ENCODE results near the gene PLXDC2.

PLXDC2 gene

DNA sequence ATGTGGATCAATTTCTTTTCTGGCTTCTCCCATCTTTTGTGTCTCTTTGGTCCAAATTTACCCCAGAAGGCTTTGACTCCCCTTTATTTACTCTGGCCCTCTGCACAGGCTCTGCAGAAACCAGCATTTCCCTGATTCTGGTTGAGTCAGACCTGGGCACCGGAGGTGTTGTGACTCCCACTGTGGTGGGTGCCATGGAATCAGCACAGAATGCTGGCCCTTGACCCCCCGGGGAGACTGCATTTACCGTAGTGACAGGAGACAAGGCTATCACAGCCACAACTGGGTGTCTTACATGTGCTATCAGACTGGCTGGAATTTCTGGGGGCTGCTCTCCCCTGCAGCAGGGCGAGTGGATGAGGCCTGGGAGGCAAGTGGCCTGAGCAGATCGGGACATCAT lies 37.6 kb downstream of the PLXDC2 start:
- in situ Hi-C loops (cut with MboI; ENCODE audit: low sequenced_read_pairs) = no loop called here

DNA sequence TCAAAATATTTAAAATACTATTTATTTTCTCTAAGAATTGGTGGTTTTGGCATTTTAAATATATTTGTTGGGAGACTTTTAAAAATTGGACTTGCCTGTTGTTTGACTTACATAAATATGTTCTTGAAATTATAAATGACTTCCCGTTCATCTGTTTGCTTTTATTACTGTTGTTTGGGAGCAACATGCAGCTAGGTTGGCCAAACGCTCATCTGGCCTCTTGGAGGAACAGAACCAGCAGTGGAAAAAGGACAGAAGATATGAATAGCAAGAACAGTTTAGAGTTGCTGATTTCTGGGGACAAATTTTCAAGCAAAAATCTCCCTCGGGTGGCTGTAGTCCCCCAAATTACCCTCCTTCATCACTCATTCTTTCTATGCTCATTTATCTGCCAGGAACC lies 41.6 kb downstream of the PLXDC2 start:
- in situ Hi-C loops (cut with MboI; ENCODE audit: low sequenced_read_pairs) = no loop called here

DNA sequence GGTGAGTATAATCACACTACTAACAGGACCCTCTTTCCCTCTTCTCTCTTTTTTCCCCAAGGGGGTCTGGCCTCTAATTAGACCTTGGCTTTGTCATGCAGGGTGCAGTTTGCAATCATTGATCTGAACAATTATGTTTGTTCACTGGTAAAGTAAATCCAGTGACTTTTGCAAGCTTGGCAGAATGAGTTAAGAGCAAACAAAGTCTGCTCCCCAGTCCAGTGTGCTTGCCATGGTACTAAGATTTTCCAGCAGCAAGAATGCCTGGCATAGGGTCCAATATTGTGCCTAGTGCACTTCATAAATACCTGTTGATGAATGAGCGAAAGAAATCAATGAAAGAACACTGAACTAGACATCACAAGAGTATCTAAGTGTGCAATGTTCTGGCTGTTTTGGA lies 43.9 kb downstream of the PLXDC2 start:
- in situ Hi-C loops (cut with MboI; ENCODE audit: low sequenced_read_pairs) = no loop called here

GRCh38 chr10:19862811-19863515 lies 46.7 kb downstream of the PLXDC2 start:
- in situ Hi-C loops (cut with MboI; ENCODE audit: low sequenced_read_pairs) = no loop called here

DNA sequence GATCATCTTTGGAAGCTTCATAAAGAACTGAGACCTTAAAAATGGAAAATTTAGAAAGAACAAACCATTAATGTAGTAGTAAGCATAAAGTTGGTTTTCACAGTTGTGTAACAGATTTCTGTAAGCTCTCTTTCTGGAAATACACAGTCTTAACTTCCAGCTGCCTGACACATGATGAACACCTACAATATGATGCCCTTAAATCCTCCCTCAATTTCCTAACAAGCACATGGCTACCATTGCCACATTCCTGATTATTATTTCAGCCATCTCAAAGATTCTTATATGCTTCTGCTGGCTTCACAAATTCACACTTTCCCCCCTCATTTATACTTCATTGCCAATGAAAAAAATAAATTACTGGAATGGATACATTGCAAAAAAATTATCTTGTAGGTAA lies 49.4 kb downstream of the PLXDC2 start:
- in situ Hi-C loops (cut with MboI; ENCODE audit: low sequenced_read_pairs) = no loop called here

- in situ Hi-C loops (cut with MboI; ENCODE audit: low sequenced_read_pairs) = no loop called here
These were observed 53.1 kb downstream of the PLXDC2 start for GRCh38 chr10:19869370-19869769.

DNA sequence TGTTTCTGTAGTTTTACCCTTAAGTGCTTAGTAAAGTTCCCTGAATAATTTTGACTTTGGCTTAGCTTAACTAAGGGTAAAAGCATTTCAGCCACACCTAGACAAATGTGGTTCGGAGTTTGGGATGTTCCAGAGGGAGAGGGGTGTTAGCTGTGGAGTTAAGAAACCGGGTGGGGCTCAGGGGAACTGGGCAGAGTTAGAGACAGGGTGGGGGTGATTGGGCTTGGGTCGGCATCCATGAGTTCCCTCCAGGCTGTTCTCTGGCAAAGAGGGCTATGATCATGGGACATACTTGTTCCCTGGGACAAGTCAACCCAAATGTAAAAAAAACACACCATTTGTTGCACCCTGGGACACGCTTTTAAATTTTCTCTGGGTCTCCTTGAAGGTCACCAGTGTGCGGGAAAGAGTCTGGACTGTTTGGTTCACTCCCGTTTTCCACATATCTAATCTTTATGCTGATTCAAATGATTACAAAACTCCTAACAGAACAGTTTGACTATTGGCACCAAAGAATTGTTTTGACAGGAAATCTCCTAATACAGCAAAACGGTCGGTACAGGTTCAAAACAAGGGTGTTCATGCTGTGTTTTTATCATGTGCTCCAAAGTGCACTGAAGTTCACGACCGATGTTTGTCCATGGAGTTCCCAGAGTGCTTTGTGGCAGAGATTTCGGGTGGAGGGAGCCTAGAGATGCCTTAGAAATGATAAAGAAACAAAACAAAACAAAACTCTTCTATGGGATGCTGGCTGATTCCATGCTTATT lies 56.5 kb downstream of the PLXDC2 start:
- in situ Hi-C loops (cut with MboI; ENCODE audit: low sequenced_read_pairs) = no loop called here

DNA sequence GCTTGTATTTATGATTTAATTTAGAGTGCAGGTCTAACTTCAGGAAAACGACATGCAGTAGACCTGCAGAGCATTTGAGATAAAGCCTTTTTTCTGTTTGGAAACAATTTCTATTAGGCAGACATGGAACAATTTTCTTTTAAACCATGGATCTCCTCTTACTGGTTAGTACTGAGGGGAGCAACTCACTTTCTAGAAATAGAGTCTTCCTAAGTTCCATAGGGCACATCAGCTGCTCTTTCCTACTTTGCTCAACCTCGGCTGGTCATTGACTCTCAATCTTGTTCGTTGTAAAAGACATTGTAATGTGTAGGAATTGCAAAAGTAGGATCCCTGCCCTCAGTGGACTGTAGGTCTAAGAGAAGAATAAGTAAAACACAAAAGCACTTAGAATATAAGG lies 58.0 kb downstream of the PLXDC2 start:
- in situ Hi-C loops (cut with MboI; ENCODE audit: low sequenced_read_pairs) = no loop called here

DNA sequence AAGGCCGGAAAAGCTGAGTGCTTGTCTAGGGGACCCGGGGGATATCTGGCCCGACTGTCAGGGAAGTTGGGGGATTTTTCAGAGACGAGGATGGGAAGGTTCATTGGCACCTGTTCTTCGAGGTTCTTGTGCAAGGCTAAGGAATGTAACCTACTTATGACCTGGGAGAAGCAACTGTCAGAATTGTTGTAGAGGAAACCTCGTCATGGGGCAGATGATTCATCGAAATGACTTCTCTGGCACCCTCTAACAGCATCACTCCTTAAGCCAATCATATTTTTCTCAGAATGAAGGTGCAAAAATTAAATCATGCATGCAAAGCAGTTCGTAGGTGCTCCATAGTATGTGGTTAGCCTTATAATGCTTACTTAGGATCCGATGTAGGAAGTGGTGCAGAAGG lies 58.6 kb downstream of the PLXDC2 start:
- in situ Hi-C loops (cut with MboI; ENCODE audit: low sequenced_read_pairs) = no loop called here

DNA sequence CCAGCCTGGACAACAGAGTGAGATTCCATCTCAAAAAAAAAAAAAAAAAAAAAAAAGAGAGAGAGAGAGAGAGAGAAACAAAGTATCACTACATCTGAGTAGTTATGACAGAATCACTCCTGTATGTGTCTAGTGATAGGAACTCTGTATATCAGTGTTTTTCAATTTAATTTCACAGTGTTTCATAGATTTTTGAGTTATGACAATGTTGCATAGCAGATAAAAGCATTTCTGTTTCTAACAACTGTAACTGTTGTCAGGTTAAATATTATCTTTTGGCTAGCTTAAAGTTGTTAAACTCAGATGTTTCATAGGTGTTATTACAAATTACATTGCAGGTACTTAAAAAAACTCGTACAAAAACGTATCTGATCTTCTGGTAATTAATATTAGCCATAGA lies 60.3 kb downstream of the PLXDC2 start:
- in situ Hi-C loops (cut with MboI; ENCODE audit: low sequenced_read_pairs) = no loop called here

GRCh38 chr10:19877466-19878255 lies 61.4 kb downstream of the PLXDC2 start:
- in situ Hi-C loops (cut with MboI; ENCODE audit: low sequenced_read_pairs) = no loop called here

DNA sequence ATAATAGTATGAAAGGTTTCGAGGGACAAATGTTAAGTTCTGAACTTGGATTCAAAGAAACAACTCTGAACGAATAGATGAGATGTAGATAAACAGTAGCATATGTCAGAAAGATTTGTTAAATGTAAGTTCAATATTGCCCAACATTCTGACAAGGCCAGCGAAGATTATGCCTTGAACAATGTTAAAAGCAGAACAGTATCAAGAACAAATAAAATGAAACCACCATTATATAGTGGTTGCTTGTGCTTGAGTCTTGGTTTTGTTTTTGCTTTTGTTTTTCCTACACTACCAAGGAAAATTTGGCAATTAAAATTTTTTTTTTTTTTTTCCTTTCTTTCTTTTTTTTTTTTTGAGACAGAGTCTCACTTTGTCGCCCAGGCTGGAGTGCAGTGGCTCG lies 66.4 kb downstream of the PLXDC2 start:
- in situ Hi-C loops (cut with MboI; ENCODE audit: low sequenced_read_pairs) = no loop called here

GRCh38 chr10:19888061-19888660 lies 71.9 kb downstream of the PLXDC2 start:
- in situ Hi-C loops (cut with MboI; ENCODE audit: low sequenced_read_pairs) = no loop called here

GRCh38 chr10:19889256-19889655 lies 73.0 kb downstream of the PLXDC2 start:
- in situ Hi-C loops (cut with MboI; ENCODE audit: low sequenced_read_pairs) = no loop called here

DNA sequence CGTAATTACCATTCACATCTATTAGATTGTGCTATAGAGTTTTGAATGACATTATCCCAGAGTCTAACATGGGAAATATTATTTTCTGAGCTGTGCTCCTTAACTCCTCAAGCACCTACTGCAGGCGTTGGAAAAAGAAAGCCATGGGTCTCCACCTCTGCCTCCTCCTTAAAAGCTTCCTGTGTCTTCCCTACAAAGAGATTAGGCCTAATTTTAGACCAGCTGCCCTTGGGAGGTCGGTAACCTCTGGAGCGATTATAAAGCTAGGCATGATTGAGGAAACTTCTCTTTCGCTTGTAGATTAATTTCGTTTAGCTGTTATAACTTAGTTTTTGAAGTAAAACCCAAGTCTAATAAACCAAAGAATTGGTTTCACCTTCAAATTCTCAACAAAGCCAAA lies 75.2 kb downstream of the PLXDC2 start:
- in situ Hi-C loops (cut with MboI; ENCODE audit: low sequenced_read_pairs) = no loop called here

- in situ Hi-C loops (cut with MboI; ENCODE audit: low sequenced_read_pairs) = no loop called here
These were observed 76.0 kb downstream of the PLXDC2 start for GRCh38 chr10:19892270-19892669.

DNA sequence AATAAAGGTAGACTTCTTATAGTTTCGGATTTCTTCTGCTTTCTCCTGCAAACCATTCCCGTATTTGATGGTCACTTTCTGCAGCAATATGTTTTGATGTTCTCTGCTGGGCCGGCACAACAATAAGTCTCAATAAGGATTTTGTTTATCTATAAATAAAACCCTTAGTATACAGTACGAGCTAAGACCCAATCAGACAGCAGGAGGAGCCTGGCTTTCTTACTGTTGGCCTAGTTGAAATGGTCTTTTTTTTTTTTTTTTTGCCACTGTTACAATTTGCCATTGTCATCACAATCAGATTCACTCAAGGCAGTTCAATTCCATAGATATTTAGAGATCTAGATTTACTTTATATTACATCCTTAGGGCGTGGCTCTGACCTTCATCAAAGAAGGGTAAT lies 76.4 kb downstream of the PLXDC2 start:
- in situ Hi-C loops (cut with MboI; ENCODE audit: low sequenced_read_pairs) = no loop called here

DNA sequence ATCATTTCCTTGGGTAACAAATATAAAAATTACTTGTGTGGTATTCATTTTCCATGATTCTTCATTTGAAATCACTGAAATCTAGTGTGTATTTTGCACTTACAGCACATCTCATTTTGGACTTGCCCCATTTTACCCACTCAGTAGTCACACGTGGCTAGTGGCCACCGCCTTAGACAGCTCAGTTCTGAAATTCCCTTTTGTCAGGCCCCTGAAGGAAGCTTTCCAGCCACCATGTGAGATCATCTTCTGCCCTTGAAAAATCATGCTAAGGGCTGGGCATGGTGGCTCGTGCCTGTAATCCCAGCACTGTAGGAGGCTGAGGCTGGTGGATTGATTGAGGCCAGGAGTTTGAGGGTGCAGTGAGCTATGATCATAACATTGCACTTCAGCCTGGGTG lies 79.3 kb downstream of the PLXDC2 start:
- in situ Hi-C loops (cut with MboI; ENCODE audit: low sequenced_read_pairs) = no loop called here

DNA sequence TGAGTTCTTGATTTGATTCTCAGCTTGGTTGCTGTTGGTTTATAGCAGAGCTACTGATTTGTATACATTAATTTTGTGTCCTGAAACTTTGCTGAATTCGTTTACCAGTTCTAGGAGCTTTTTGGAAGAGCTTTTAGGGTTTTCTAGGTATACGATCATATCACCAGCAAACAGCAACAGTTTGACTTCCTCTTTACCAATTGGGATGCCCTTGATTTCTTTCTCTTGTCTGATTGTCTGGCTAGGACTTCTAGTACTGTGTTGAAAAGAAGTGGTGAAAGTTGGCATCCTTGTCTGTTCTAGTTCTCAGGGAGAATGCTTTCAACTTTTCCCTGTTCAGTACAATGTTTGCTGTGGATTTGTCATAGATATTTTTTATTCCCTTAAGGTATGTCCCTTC lies 86.2 kb downstream of the PLXDC2 start:
- in situ Hi-C loops (cut with MboI; ENCODE audit: low sequenced_read_pairs) = no loop called here

GRCh38 chr10:19904202-19904661 lies 88.0 kb downstream of the PLXDC2 start:
- in situ Hi-C loops (cut with MboI; ENCODE audit: low sequenced_read_pairs) = no loop called here

- in situ Hi-C loops (cut with MboI; ENCODE audit: low sequenced_read_pairs) = no loop called here
These were observed 90.0 kb downstream of the PLXDC2 start for GRCh38 chr10:19906108-19906791.
